GM18526 (cell line): ENCODE measurements around the gene ADO.

ENCODE experiments used
- POLR2A ChIP-seq: IDR thresholded peaks from 3 replicates; pipeline ENCODE4 v1.6.1; 2011; ENCODE audit not compliant: insufficient read length; ENCODE audit errors: extremely low read depth

Gene ADO

DNA sequence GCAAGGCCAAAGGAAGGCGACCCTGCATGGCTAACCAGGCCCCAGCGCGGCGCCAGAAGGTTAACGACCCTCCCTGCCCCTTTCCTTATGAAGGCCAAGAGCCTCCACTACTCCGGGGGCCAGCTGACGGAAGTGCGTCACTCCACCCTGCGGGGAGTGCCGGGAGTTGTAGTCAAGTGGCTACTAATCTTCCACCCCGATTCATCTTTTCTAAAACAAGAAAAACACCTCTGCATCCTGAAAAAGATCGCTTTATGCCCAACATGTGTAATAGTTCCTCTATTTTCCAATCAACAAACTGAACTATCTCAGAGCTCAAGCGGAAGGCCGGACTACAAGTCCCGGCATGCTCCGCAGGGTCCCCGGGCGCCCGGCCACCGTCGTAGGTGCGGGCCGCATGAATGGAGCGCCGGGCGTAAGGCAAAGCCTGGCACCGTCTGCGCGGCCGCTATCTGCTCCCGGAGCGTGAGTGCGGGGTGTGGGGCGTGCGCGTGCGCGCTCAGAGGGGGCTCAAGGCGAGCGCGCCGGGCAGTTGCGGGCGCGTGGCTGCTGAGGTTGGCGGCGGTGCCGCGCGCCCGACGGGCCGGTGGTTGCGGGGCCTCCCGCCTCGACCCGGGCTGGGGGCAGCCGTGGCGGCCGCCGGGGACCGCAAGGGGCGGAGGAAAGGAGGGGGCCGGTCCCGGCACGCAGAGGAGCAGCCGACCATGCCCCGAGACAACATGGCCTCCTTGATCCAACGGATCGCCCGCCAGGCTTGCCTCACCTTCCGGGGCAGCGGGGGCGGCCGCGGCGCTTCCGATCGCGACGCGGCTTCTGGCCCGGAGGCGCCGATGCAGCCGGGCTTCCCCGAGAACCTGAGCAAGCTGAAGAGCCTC, at the start of gene ADO:
Gene ADO, plus strand, starts transcription at position 365 of the 875 bp plus-strand sequence. Its CDS starts 340 bp downstream, at position 705.
- TF ChIP-seq POLR2A: peak; percentile 74

DNA sequence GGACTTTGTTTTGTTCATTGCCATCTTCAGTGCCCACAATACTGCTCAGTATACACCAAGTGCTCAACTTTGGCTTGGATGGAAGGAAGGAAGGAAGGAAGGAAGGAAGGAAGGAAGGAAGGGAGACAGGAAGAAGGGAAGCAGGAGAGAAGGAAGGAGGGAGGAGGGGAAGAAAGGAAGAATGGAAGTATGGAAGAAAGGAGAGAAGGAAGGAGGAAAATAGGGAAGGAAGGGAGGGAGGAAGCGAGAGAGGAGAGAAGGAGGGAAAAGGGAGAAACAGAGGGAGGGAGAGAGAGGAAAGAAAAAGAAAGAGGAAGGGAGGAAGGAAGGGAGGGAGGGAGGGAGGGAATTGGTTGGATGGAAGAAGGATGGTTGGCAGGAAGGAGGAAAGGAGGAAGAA, 49.6 kb upstream of the ADO start:
- no peak for TF ChIP-seq POLR2A

- no peak for TF ChIP-seq POLR2A
Measured at GRCh38 chr10:62755662-62756653, 48.6 kb upstream of the ADO start.

GRCh38 chr10:62759599-62760175, 44.8 kb upstream of the ADO start:
- no peak for TF ChIP-seq POLR2A

DNA sequence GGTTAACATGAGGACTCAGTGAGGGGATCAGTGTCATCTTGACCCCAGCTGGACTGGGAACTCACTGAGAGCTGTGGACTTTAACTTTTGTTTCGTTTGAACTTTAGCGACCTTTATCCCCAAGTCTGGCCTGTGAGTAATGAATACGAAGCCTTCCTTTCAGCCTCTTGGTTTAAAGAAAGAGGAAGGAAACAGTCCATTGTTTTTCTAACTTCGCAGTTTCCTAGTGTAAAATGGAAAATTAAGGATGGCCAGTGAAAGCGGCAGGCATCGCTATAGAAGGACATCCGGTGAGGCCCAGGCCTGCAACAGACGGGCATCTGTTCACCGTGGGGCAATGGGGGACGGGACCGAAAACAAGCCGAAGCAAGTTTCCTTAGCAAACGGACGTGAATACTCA, 44.1 kb upstream of the ADO start:
- no peak for TF ChIP-seq POLR2A

DNA sequence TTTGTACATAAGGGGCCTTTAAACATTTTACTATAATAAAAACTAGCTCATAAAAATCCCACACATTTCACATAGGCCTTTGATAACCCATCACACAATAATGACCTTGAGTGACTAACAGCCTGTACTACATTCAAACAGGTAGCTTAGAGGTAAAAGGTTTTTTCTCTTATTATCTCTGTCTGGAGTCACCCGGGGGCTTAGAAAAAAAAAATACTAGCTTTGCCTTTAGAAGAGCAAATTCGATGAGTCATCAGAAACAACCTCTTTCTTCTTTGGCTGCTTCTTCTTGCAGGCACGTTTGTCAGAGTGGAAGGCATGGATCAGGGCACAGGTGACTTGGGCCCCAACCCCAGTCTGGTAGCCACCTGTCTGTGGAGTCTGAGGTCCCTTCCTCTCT, 43.4 kb upstream of the ADO start:
- no peak for TF ChIP-seq POLR2A

DNA sequence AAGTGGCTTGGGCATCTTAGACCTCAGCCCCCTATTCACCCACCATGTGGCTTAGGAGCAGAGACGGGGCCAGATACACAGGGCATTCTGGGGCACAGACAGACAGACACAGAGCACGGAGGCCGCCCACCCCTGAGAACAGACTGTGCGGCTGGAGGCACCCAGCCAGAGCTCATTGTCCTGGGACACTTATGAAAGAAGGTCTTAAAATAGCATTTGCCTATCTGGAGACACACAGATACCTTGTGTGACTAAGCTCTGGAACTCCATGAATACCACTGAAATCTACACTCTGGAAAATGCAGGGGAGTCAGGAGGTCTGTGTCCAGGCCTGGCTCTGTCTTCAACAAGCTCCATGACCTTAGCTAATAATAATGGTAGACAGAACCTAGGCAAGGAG, 41.4 kb upstream of the ADO start:
- TF ChIP-seq POLR2A: no peak

- no peak for TF ChIP-seq POLR2A
Measured at GRCh38 chr10:62764011-62764410, 40.5 kb upstream of the ADO start.

DNA sequence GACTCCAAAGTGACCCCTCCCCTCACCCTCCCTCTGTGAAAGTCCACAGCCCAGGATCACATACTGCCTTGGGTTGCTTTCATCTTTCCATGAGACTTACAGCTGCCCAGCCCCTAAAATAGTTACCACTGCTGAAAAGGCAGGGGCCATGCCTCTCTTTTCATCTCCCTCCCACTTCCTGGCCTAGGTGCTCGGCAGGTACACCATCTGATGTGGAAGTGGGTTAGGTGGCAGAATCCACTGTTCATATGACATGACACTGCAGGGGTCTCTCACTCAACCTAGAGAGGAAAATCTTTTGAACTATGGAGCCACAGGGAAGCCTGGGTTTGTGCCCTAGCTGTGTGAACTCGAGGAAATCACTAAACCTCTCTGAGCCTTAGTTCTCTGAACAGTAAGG, 38.8 kb upstream of the ADO start:
- TF ChIP-seq POLR2A: no peak

DNA sequence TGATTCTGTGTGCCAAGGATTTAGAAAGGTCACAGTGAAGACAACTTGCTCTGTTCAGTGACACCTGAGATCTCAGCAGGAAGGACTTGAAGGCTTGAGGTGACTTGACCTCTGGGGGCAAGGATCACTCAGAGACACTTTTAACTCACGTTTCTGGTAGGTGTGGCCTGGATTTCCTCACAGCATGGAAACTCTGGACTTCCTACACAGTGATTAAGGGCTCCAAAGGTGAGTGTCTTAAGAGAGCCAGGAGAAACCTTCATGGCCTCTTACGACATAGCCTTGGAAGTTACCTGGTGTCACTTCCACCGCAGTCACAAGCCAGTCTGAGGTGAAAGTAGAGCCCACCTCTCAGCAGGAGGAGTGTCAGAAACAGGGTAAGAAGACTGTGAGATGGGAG, 38.1 kb upstream of the ADO start:
- TF ChIP-seq POLR2A: no peak

- TF ChIP-seq POLR2A: no peak
Measured at GRCh38 chr10:62769574-62770242, 34.8 kb upstream of the ADO start.

DNA sequence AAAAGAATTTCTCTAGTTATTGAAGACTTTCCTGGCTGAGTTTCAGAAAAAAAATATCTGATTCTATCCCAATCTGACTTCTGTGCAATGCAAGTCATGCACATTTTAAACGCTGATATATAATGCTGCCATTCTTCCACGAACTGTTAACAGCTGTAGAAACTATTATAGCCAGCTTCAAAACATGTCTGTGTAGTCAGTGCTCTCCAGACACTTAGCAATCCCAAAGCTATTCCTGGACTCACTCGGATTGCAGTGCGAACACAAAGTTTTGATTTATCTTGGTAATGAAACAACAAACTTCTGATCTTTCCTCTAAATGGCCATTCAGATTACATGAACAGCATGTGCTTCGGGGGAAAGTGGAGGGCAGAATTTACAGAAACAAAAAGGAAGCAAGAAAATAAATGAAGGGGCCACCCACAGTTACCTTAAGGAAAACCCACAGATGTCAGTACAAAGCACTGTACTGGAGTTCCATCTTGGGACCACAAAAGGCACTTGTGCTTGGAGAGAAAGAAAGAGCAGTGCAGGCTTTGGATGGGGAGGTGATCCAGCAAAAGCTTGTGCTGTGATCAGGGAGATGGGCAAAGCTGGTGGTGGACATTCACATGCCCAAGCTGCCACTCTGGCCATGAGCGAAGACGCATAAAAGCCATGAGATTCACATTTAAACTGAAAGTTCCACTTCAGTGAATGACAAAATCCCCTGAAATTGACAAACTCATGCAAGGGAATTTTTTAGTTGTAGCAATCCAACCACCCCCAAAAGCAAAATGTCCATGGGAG, 32.1 kb upstream of the ADO start:
- no peak for TF ChIP-seq POLR2A

DNA sequence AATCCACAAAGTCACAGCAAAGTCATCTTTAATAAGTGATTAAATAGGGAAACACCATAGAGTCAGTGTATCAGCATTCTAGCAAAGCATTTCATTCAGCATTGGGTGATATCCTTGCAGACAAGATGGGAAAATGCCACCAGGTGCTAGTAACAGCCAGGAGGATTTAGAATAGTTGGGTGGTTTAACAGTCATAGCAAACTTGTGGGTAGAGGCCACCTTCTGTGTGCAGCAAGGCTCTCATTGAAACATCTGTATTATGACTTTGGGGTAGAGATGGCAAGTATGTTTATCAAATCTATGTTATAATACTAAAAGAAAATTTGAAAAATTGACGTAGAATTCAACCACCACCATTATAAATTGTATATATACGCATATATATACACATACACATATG, 26.4 kb upstream of the ADO start:
- no peak for TF ChIP-seq POLR2A
